ENCODE data around the gene KRTAP10-4.
"Not testable (repeated sequence)": the region's sequence is repeated elsewhere in the genome, so short reads cannot be mapped to it uniquely, and the experiment has no call there.

KRTAP10-4 gene

DNA sequence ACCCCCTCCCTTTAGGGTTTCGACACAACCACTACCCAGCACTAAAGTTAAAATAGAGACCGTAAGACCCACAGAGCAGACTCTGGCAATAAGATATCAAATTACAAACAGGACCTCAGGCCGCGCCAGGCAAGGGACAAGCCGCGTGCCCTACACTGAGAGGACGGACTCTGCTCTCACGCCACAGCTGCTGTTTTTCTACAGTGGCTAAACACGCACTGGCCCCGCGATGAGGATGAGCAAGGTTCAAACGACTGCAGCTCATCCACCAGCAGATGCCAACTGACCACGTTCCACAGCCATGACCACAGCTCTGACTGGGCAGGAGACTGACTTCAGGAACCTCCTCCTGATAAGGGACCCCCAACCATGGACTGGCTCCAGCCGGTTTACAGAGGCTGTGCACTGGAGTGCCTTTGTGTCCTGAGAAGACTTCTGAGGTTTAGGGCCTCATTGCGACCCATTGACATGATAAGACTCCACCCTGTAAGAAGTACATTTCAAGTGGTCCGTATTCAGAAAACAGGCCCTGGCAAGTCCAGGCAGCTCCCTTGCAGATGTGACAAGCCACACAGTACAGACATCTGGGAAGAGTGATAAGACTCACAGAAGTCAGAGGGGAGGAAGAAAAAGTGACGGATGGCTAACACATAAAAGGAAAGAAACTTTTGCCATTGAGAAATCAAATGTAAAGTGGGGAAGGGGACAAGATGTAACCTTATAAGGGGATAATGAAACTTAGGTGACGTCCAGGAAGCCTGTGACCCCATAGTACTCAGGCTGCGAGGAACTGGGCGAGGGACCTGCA, 20.3 kb downstream of the KRTAP10-4 start:
- H3K4me3 ChIP-seq (ENCODE audit: low read depth, low read length) = no peak overlapping the region
- DNase-seq (ENCODE audit: low read depth) = no peak

GRCh38 chr21:44594406-44594916, 20.9 kb downstream of the KRTAP10-4 start:
- no peak overlapping the region for H3K4me3 ChIP-seq (ENCODE audit: low read depth, low read length)
- DNase-seq (ENCODE audit: low read depth) = no peak

- DNase-seq (ENCODE audit: low read depth) = no peak
- no peak overlapping the region for H3K4me3 ChIP-seq (ENCODE audit: low read depth, low read length)
Measured at GRCh38 chr21:44595524-44595923, 22.0 kb downstream of the KRTAP10-4 start.

- H3K4me3 ChIP-seq (ENCODE audit: low read depth, low read length) = no peak overlapping the region
- DNase-seq (ENCODE audit: low read depth) = no peak
Measured at GRCh38 chr21:44596068-44596725, 22.7 kb downstream of the KRTAP10-4 start.

- H3K4me3 ChIP-seq (ENCODE audit: low read depth, low read length) = no peak overlapping the region
- DNase-seq (ENCODE audit: low read depth) = no peak
Measured at GRCh38 chr21:44598061-44598460, 24.5 kb downstream of the KRTAP10-4 start.

- no peak for DNase-seq (ENCODE audit: low read depth)
- no peak overlapping the region for H3K4me3 ChIP-seq (ENCODE audit: low read depth, low read length)
Measured at GRCh38 chr21:44599264-44600029, 25.9 kb downstream of the KRTAP10-4 start.

- not testable (repeated sequence) for DNase-seq (ENCODE audit: low read depth); H3K4me3 ChIP-seq (ENCODE audit: low read depth, low read length)
Measured at GRCh38 chr21:44600118-44600978, 26.8 kb downstream of the KRTAP10-4 start, which contains the start of gene KRTAP10-7. Gene KRTAP10-7 (plus strand): TSS chr21:44600597. CDS start chr21:44600622, 25 bp downstream.

DNA sequence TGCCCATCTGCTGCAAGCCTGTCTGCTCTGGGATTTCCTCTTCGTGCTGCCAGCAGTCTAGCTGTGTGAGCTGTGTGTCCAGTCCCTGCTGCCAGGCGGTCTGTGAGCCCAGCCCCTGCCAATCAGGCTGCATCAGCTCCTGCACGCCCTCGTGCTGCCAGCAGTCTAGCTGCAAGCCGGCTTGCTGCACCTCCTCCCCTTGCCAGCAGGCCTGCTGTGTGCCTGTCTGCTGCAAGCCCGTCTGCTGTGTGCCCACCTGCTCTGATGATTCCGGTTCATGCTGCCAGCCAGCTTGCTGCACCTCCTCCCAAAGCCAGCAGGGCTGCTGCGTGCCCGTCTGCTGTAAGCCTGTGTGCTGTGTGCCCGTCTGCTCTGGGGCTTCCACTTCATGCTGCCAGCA, 27.6 kb downstream of the KRTAP10-4 start:
- not testable (repeated sequence) for H3K4me3 ChIP-seq (ENCODE audit: low read depth, low read length); DNase-seq (ENCODE audit: low read depth)

- DNase-seq (ENCODE audit: low read depth) = no peak
- no peak overlapping the region for H3K4me3 ChIP-seq (ENCODE audit: low read depth, low read length)
Measured at GRCh38 chr21:44601596-44602462, 28.3 kb downstream of the KRTAP10-4 start.

DNA sequence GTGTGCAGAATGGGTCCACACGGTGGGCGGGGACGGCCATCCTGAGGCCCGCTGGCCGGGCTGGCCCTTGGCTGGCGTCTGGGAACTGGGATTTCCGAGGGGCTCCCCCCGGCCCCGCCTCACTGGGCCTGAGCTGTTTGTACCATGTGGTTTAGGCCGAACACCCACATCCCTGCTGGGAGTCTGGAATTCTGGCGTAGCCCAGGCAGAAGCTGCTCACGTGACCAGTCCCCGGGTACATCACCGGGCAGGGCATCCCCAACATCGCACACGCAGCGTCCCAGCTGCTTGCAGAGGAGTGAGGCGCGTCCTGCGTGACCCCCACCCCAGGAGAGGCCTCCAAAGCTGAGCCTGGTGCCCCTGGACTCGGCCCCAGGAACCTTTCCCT, 28.9 kb downstream of the KRTAP10-4 start:
- DNase-seq (ENCODE audit: low read depth) = no peak

DNA sequence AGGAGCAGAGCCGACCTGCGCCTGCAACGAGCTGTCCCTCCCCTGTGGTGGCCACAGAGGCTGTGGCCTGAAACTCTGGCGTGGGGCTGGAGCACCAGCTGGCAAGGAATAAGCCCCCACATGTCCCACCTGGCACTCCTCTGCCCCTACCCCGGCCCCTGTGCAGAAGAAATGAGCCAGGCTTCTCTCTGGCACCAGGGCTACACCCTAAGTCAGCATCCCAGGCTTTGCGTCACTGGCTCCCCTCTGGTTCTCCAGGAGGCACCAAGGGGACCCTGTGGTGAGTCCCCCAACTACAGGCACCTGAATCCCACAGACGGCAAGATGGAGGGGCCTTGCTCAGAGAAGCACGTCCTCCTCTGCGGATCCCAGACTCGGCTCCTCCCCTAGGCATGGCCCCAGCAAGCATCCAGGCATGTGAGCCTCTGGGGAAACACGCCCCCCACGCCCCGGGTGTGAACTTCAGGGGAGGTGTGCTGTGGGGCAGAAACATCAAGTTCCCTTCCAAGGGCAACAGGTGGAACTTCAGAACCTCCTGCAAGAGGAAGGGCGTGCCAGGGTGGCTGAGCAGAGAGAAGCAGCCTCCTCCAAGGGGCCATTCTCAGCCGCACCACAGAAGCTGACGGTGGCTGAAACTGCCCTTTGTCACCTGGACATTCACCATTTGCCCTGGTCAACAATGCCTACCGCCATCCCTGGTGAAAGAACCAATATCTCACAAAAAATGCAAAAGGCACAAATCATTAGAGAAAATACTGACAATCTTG, 29.8 kb downstream of the KRTAP10-4 start:
- no peak for DNase-seq (ENCODE audit: low read depth)
- no peak overlapping the region for H3K4me3 ChIP-seq (ENCODE audit: low read depth, low read length)

More for the DNA sequence above, 28.9 kb downstream of the KRTAP10-4 start:
- H3K4me3 ChIP-seq (ENCODE audit: low read depth, low read length) = no peak overlapping the region

DNA sequence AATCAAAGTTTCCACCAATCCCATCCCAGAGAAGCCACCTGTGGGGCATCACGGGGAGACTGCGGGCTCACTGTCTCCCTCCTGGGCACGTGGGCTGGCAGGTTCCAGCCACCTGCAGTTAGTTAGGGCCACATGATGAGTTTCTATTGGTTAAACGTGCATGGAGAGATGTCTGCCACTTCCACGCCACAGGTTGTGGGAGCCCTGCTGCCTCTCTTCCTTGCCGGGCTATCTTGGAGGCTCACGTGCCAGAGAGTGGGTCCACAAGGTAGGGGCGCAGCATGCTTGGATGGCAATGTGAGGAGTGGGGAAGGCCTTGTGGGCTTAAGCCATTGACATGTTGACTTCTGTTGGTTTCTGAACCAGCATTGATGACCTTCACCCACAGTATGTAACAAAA, 30.4 kb downstream of the KRTAP10-4 start:
- H3K4me3 ChIP-seq (ENCODE audit: low read depth, low read length) = no peak overlapping the region
- no peak for DNase-seq (ENCODE audit: low read depth)

- DNase-seq (ENCODE audit: low read depth) = no peak
- H3K4me3 ChIP-seq (ENCODE audit: low read depth, low read length) = no peak overlapping the region
Measured at GRCh38 chr21:44606495-44606894, 33.0 kb downstream of the KRTAP10-4 start.

- no peak for DNase-seq (ENCODE audit: low read depth)
- no peak overlapping the region for H3K4me3 ChIP-seq (ENCODE audit: low read depth, low read length)
Measured at GRCh38 chr21:44609193-44609592, 35.7 kb downstream of the KRTAP10-4 start.

DNA sequence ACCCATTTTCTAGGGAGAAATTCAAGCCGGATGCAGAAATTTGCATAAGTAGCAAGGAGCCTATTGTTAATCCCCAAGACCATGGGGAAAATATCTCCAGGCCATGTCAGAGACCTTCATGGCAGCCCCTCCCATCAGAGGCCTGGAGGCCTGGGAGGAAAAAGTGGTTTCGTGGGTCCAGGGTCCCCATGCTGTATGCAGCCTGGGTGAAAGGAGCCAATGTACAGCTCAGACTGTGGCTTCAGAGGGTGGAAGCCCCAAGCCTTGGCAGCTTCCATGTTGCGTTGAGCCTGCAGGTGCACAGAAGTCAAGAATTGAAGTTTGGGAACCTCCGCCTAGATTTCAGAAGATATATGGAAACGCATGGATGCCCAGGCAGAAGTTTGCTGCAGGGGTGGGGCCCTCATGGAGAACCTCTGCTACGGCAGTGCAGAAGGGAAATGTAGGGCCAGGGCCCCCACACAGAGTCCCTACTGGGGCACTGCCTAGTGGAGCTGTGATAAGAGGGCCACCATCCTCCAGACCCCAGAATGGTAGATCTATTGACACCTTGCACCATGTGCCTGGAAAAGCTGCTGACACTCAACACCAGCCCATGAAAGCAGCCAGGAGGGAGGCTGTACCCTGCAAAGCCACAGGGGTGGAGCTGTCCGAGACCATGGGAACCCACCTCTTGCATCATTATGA, 36.8 kb downstream of the KRTAP10-4 start:
- H3K4me3 ChIP-seq (ENCODE audit: low read depth, low read length); DNase-seq (ENCODE audit: low read depth): not testable (repeated sequence)

DNA sequence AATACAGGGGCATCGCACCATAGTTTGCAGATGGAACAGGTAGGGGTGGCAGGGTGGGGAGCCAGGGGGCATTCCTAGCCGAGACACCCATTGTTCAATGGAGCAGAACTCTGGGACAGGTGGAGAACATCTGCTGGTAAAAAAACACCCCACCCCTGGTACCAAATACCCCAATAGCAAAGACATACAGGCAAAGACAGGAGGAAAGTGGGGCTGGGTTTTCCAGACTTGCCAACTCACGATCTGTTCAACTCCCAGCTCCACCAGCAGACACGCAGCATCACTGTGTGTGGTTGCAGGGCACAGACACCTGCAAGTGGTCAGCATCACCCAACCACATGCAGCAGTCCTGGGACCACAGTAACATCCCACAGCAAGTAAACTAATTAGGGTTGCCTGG, 38.0 kb downstream of the KRTAP10-4 start:
- H3K4me3 ChIP-seq (ENCODE audit: low read depth, low read length) = no peak overlapping the region

GRCh38 chr21:44612029-44612486, 38.5 kb downstream of the KRTAP10-4 start, which contains the start of gene KRTAP10-8:
Gene KRTAP10-8 (plus strand): TSS chr21:44612079. CDS start chr21:44612101, 22 bp downstream.
- no peak for DNase-seq (ENCODE audit: low read depth)

More for the DNA sequence above, 38.0 kb downstream of the KRTAP10-4 start:
- DNase-seq (ENCODE audit: low read depth) = no peak

More at GRCh38 chr21:44612029-44612486, 38.5 kb downstream of the KRTAP10-4 start, which contains the start of gene KRTAP10-8:
- H3K4me3 ChIP-seq (ENCODE audit: low read depth, low read length) = no peak within 1 kb of the TSS
